ENCODE measurements around the gene PCSK7. TPM values are rescaled to one million over a fixed set of nuclear protein-coding genes. Genes with fewer than 3 reads are reported as not detected.

PCSK7 gene
- total RNA-seq, 1 experiment from 2014 or later, result 30.0 TPM

DNA sequence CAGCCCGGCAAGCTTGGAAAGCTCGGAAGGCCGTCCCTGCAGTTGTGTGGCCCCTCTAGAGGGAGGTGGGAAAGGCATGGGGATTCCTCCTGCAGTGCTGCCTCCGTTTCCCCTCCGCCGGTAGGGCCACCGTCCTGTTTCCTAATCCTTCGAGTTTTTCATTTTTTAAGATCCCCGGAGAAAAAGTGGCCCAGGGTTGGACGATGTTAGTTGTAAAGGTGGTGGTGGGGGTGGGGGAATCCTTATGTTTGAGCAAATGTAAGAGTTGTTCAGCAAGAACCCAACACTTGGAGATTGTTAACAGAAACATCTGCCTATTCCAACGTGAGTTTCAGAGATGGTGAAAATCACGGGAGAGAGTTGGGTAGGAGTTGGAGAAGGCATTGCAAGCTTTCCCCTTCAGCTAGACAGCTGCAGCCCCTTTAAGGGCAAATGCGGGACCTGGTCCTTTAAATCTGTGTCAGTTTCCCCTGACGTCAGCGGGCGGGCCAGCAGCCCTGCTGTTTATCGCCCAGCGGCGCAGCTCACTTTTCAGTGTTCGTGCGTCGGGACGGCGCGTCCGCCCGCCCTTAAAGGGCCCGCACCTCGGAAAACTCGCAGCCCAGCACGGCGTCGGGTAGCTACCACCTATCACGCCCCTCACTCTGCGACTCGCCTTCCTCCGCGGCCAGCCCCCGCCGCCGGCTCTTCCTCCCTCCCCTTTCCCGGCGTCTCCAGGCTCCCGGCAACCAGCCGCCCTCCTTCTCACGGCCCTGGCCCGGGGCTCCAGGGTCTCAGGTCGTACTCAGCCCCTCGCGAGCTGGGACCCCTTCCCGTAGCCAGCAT, 53.5 kb downstream of the PCSK7 start, which contains the start of gene SIDT2 (continued):
- peak; percentile 45; the same call in 1 of the 2 replicates for TF ChIP-seq CBX3 (IDR thresholded peaks at IDR 0.05; ENCODE audit: low read depth)
- peak; percentile 82 for TF ChIP-seq TCF7L2 (IDR thresholded peaks at IDR 0.05; ENCODE audit: borderline replicate concordance, extremely low read depth, insufficient read depth, insufficient read length)
- no peak for TF ChIP-seq YY1 (IDR thresholded peaks at IDR 0.05; ENCODE audit: extremely low read depth, insufficient replicate concordance, low read depth, low read length)
- peak; percentile 85 for TF ChIP-seq POLR2AphosphoS5 (IDR thresholded peaks at IDR 0.05; ENCODE audit: low read depth, low read length)
- no peak for TF ChIP-seq FOSL1 (IDR thresholded peaks at IDR 0.05; ENCODE audit: low read depth)
- no peak for TF ChIP-seq CEBPB (IDR thresholded peaks at IDR 0.05; ENCODE audit: low read depth)
- no peak for TF ChIP-seq ZFX (IDR thresholded peaks at IDR 0.05)
- TF ChIP-seq SP1 (IDR thresholded peaks at IDR 0.05; ENCODE audit: low read depth), result peak; percentile 96
- TF ChIP-seq ZNF274 (IDR thresholded peaks at IDR 0.05; ENCODE audit: low read depth, low read length), result no peak
- no peak for TF ChIP-seq EZH2phosphoT487 (IDR thresholded peaks at IDR 0.05; ENCODE audit: borderline replicate concordance)
- TF ChIP-seq, protein P1, sequence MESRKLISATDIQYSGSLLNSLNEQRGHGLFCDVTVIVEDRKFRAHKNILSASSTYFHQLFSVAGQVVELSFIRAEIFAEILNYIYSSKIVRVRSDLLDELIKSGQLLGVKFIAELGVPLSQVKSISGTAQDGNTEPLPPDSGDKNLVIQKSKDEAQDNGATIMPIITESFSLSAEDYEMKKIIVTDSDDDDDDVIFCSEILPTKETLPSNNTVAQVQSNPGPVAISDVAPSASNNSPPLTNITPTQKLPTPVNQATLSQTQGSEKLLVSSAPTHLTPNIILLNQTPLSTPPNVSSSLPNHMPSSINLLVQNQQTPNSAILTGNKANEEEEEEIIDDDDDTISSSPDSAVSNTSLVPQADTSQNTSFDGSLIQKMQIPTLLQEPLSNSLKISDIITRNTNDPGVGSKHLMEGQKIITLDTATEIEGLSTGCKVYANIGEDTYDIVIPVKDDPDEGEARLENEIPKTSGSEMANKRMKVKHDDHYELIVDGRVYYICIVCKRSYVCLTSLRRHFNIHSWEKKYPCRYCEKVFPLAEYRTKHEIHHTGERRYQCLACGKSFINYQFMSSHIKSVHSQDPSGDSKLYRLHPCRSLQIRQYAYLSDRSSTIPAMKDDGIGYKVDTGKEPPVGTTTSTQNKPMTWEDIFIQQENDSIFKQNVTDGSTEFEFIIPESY (IDR thresholded peaks at IDR 0.05; ENCODE audit: extremely low read depth, insufficient replicate concordance, low read length), result no peak
- no peak for TF ChIP-seq POLR2A (IDR thresholded peaks at IDR 0.05; ENCODE audit: borderline replicate concordance, extremely low read depth, insufficient read depth, insufficient read length)
- TF ChIP-seq EGR1 (IDR thresholded peaks at IDR 0.05; ENCODE audit: low read depth), result no peak
- TF ChIP-seq EZH2 (IDR thresholded peaks at IDR 0.05), result no peak
- no peak for TF ChIP-seq SRF (IDR thresholded peaks at IDR 0.05; ENCODE audit: low read depth)
- TF ChIP-seq RAD21 (IDR thresholded peaks at IDR 0.05; ENCODE audit: low read depth), result no peak
- no peak for TF ChIP-seq ELF1 (IDR thresholded peaks at IDR 0.05; ENCODE audit: borderline replicate concordance, low read depth)
- TF ChIP-seq JUND (IDR thresholded peaks at IDR 0.05), result no peak
